ENCODE measurements around the gene OGDH.
A peak's percentile ranks its signal among the peaks of the same experiment; 100 is the strongest.

Gene OGDH

GRCh38 chr7:44743750-44744149 lies 137.3 kb downstream of the OGDH start:
- Histone ChIP-seq H3K4me1 (ENCODE audit: insufficient read depth, low read length) (peaks cover 7% of the 10 kb centered on the region), H3K36me3 (ENCODE audit: insufficient read depth, low read length) (no peaks in the 10 kb centered on the region), H3K4me3 (ENCODE audit: low read length) (no peak overlapping the region), H2AFZ (ENCODE audit: low read depth, low read length) (no peak overlapping the region), H3K27me3 (ENCODE audit: insufficient read depth, low read length) (no peaks in the 10 kb centered on the region), H3K9me3 (ENCODE audit: low read length) (no peaks in the 10 kb centered on the region)

- Histone ChIP-seq H3K9me3 (ENCODE audit: low read length) (peaks cover 2% of the 10 kb centered on the region), H3K4me1 (ENCODE audit: insufficient read depth, low read length) (peaks cover 19% of the 10 kb centered on the region), H3K27me3 (ENCODE audit: insufficient read depth, low read length) (no peaks in the 10 kb centered on the region), H3K4me3 (ENCODE audit: low read length) (peak within 1 kb of the TSS; percentile 74), H2AFZ (ENCODE audit: low read depth, low read length) (peak within 1 kb of the TSS; percentile 75), H3K36me3 (ENCODE audit: insufficient read depth, low read length) (peaks cover 10% of the 10 kb centered on the region)
Measured at GRCh38 chr7:44748045-44748947, 141.9 kb downstream of the OGDH start, which contains the start of gene ZMIZ2. TSS of gene ZMIZ2 (plus strand) at chr7:44748847. CDS start at chr7:44756250, 7,403 bp downstream.

GRCh38 chr7:44748948-44749731 lies 142.7 kb downstream of the OGDH start:
- no peak overlapping the region for H2AFZ ChIP-seq (ENCODE audit: low read depth, low read length)
- peaks cover 2% of the 10 kb centered on the region for H3K9me3 ChIP-seq (ENCODE audit: low read length)
- H3K36me3 ChIP-seq (ENCODE audit: insufficient read depth, low read length) = peaks cover 10% of the 10 kb centered on the region
- H3K4me3 ChIP-seq (ENCODE audit: low read length) = peak overlapping the region; percentile 74
- H3K27me3 ChIP-seq (ENCODE audit: insufficient read depth, low read length) = no peaks in the 10 kb centered on the region
- H3K4me1 ChIP-seq (ENCODE audit: insufficient read depth, low read length) = peaks cover 18% of the 10 kb centered on the region

- no peaks in the 10 kb centered on the region for H3K27me3 ChIP-seq (ENCODE audit: insufficient read depth, low read length)
- peaks cover 16% of the 10 kb centered on the region for H3K4me1 ChIP-seq (ENCODE audit: insufficient read depth, low read length)
- no peak overlapping the region for H2AFZ ChIP-seq (ENCODE audit: low read depth, low read length)
- H3K4me3 ChIP-seq (ENCODE audit: low read length) = peak overlapping the region; percentile 74
- peaks cover 2% of the 10 kb centered on the region for H3K9me3 ChIP-seq (ENCODE audit: low read length)
- H3K36me3 ChIP-seq (ENCODE audit: insufficient read depth, low read length) = peaks cover 10% of the 10 kb centered on the region
Measured at GRCh38 chr7:44749992-44750391, 143.6 kb downstream of the OGDH start.

GRCh38 chr7:44750424-44750823 lies 144.0 kb downstream of the OGDH start:
- H3K27me3 ChIP-seq (ENCODE audit: insufficient read depth, low read length) = no peaks in the 10 kb centered on the region
- peaks cover 10% of the 10 kb centered on the region for H3K36me3 ChIP-seq (ENCODE audit: insufficient read depth, low read length)
- peaks cover 16% of the 10 kb centered on the region for H3K4me1 ChIP-seq (ENCODE audit: insufficient read depth, low read length)
- peaks cover 2% of the 10 kb centered on the region for H3K9me3 ChIP-seq (ENCODE audit: low read length)
- no peak overlapping the region for H3K4me3 ChIP-seq (ENCODE audit: low read length)
- H2AFZ ChIP-seq (ENCODE audit: low read depth, low read length) = no peak overlapping the region

- Histone ChIP-seq H3K9me3 (ENCODE audit: low read length) (peaks cover 2% of the 10 kb centered on the region), H3K4me3 (ENCODE audit: low read length) (no peak overlapping the region), H3K36me3 (ENCODE audit: insufficient read depth, low read length) (peaks cover 10% of the 10 kb centered on the region), H2AFZ (ENCODE audit: low read depth, low read length) (no peak overlapping the region), H3K4me1 (ENCODE audit: insufficient read depth, low read length) (peaks cover 16% of the 10 kb centered on the region), H3K27me3 (ENCODE audit: insufficient read depth, low read length) (no peaks in the 10 kb centered on the region)
Measured at GRCh38 chr7:44750921-44751571, 144.6 kb downstream of the OGDH start.

GRCh38 chr7:44752822-44753221 lies 146.4 kb downstream of the OGDH start:
- peaks cover 25% of the 10 kb centered on the region for H3K36me3 ChIP-seq (ENCODE audit: insufficient read depth, low read length)
- H2AFZ ChIP-seq (ENCODE audit: low read depth, low read length) = no peak overlapping the region
- H3K4me1 ChIP-seq (ENCODE audit: insufficient read depth, low read length) = peaks cover 15% of the 10 kb centered on the region
- H3K4me3 ChIP-seq (ENCODE audit: low read length) = no peak overlapping the region
- H3K9me3 ChIP-seq (ENCODE audit: low read length) = peaks cover 2% of the 10 kb centered on the region
- no peaks in the 10 kb centered on the region for H3K27me3 ChIP-seq (ENCODE audit: insufficient read depth, low read length)

- no peak overlapping the region for H2AFZ ChIP-seq (ENCODE audit: low read depth, low read length)
- H3K9me3 ChIP-seq (ENCODE audit: low read length) = peaks cover 2% of the 10 kb centered on the region
- peaks cover 37% of the 10 kb centered on the region for H3K36me3 ChIP-seq (ENCODE audit: insufficient read depth, low read length)
- peaks cover 2% of the 10 kb centered on the region for H3K4me1 ChIP-seq (ENCODE audit: insufficient read depth, low read length)
- H3K4me3 ChIP-seq (ENCODE audit: low read length) = no peak overlapping the region
- no peaks in the 10 kb centered on the region for H3K27me3 ChIP-seq (ENCODE audit: insufficient read depth, low read length)
Measured at GRCh38 chr7:44754802-44755697, 148.6 kb downstream of the OGDH start.

GRCh38 chr7:44755698-44756627 lies 149.5 kb downstream of the OGDH start:
- Histone ChIP-seq H2AFZ (ENCODE audit: low read depth, low read length) (no peak overlapping the region), H3K4me3 (ENCODE audit: low read length) (no peak overlapping the region), H3K36me3 (ENCODE audit: insufficient read depth, low read length) (peaks cover 42% of the 10 kb centered on the region), H3K27me3 (ENCODE audit: insufficient read depth, low read length) (no peaks in the 10 kb centered on the region), H3K9me3 (ENCODE audit: low read length) (peaks cover 2% of the 10 kb centered on the region), H3K4me1 (ENCODE audit: insufficient read depth, low read length) (no peaks in the 10 kb centered on the region)

GRCh38 chr7:44756904-44757303 lies 150.5 kb downstream of the OGDH start:
- Histone ChIP-seq H3K36me3 (ENCODE audit: insufficient read depth, low read length) (peaks cover 47% of the 10 kb centered on the region), H2AFZ (ENCODE audit: low read depth, low read length) (no peak overlapping the region), H3K4me3 (ENCODE audit: low read length) (no peak overlapping the region), H3K9me3 (ENCODE audit: low read length) (peaks cover 2% of the 10 kb centered on the region), H3K4me1 (ENCODE audit: insufficient read depth, low read length) (no peaks in the 10 kb centered on the region), H3K27me3 (ENCODE audit: insufficient read depth, low read length) (no peaks in the 10 kb centered on the region)

- peaks cover 1% of the 10 kb centered on the region for H3K9me3 ChIP-seq (ENCODE audit: low read length)
- no peaks in the 10 kb centered on the region for H3K4me1 ChIP-seq (ENCODE audit: insufficient read depth, low read length)
- H2AFZ ChIP-seq (ENCODE audit: low read depth, low read length) = no peak overlapping the region
- H3K4me3 ChIP-seq (ENCODE audit: low read length) = no peak overlapping the region
- peaks cover 50% of the 10 kb centered on the region for H3K36me3 ChIP-seq (ENCODE audit: insufficient read depth, low read length)
- H3K27me3 ChIP-seq (ENCODE audit: insufficient read depth, low read length) = no peaks in the 10 kb centered on the region
Measured at GRCh38 chr7:44757311-44757710, 150.9 kb downstream of the OGDH start.
